ENCODE measurements around the gene PTPRN. TPM values are rescaled to one million over a fixed set of nuclear protein-coding genes. Genes with fewer than 3 reads are reported as not detected.
"Not testable (repeated sequence)": the region's sequence is repeated elsewhere in the genome, so short reads cannot be mapped to it uniquely, and the experiment has no call there.

Gene PTPRN
- total RNA-seq, 1 donor from 2014 or later, result not detected

GRCh38 chr2:219272995-219273394, 36.2 kb downstream of the PTPRN start:
- Histone ChIP-seq H3K9me3 (ENCODE audit: control insufficient read depth in 3 of 3, low read length in 3 of 3) (no peaks in the 10 kb centered on the region), H3K27ac (ENCODE audit: low read depth, low read length) (no peak overlapping the region), H3K4me3 (ENCODE audit: low read length in 3 of 3) (no peak overlapping the region), H3K27me3 (ENCODE audit: control insufficient read depth in 3 of 3, insufficient read depth in 3 of 3, low read length in 3 of 3) (no peaks in the 10 kb centered on the region), H3K9ac (ENCODE audit: low read depth in 1 of 3, low read length in 3 of 3) (no peak overlapping the region), H3K4me1 (ENCODE audit: control insufficient read depth in 3 of 3, insufficient read depth in 3 of 3, low read length in 3 of 3) (peaks cover 15 to 30% (median 20%) of the 10 kb centered on the region in 3 donors), H3K36me3 (ENCODE audit: control insufficient read depth in 3 of 3, insufficient read depth in 3 of 3, low read length in 3 of 3) (no peaks in the 10 kb centered on the region)

GRCh38 chr2:219272356-219272755, 36.8 kb downstream of the PTPRN start:
- Histone ChIP-seq H3K9ac (ENCODE audit: low read depth in 1 of 3, low read length in 3 of 3) (no peak overlapping the region), H3K27ac (ENCODE audit: low read depth, low read length) (no peak overlapping the region), H3K9me3 (ENCODE audit: control insufficient read depth in 3 of 3, low read length in 3 of 3) (no peaks in the 10 kb centered on the region), H3K27me3 (ENCODE audit: control insufficient read depth in 3 of 3, insufficient read depth in 3 of 3, low read length in 3 of 3) (no peaks in the 10 kb centered on the region), H3K36me3 (ENCODE audit: control insufficient read depth in 3 of 3, insufficient read depth in 3 of 3, low read length in 3 of 3) (no peaks in the 10 kb centered on the region), H3K4me1 (ENCODE audit: control insufficient read depth in 3 of 3, insufficient read depth in 3 of 3, low read length in 3 of 3) (peaks cover 8 to 23% (median 14%) of the 10 kb centered on the region in 3 donors), H3K4me3 (ENCODE audit: low read length in 3 of 3) (no peak overlapping the region)

GRCh38 chr2:219271021-219271420, 38.2 kb downstream of the PTPRN start:
- Histone ChIP-seq H3K9me3 (ENCODE audit: control insufficient read depth in 3 of 3, low read length in 3 of 3) (no peaks in the 10 kb centered on the region), H3K27ac (ENCODE audit: low read depth, low read length) (no peak overlapping the region), H3K36me3 (ENCODE audit: control insufficient read depth in 3 of 3, insufficient read depth in 3 of 3, low read length in 3 of 3) (no peaks in the 10 kb centered on the region), H3K4me1 (ENCODE audit: control insufficient read depth in 3 of 3, insufficient read depth in 3 of 3, low read length in 3 of 3) (peaks cover 8 to 23% (median 13%) of the 10 kb centered on the region in 3 donors), H3K27me3 (ENCODE audit: control insufficient read depth in 3 of 3, insufficient read depth in 3 of 3, low read length in 3 of 3) (no peaks in the 10 kb centered on the region), H3K4me3 (ENCODE audit: low read length in 3 of 3) (no peak overlapping the region), H3K9ac (ENCODE audit: low read depth in 1 of 3, low read length in 3 of 3) (no peak overlapping the region)

GRCh38 chr2:219270055-219270372, 39.2 kb downstream of the PTPRN start:
- Histone ChIP-seq H3K4me1 (ENCODE audit: control insufficient read depth in 3 of 3, insufficient read depth in 3 of 3, low read length in 3 of 3) (peaks cover 8 to 18% (median 13%) of the 10 kb centered on the region in 3 donors), H3K4me3 (ENCODE audit: low read length in 3 of 3) (no peak overlapping the region), H3K36me3 (ENCODE audit: control insufficient read depth in 3 of 3, insufficient read depth in 3 of 3, low read length in 3 of 3) (no peaks in the 10 kb centered on the region), H3K27me3 (ENCODE audit: control insufficient read depth in 3 of 3, insufficient read depth in 3 of 3, low read length in 3 of 3) (no peaks in the 10 kb centered on the region), H3K9ac (ENCODE audit: low read depth in 1 of 3, low read length in 3 of 3) (no peak overlapping the region), H3K27ac (ENCODE audit: low read depth, low read length) (no peak overlapping the region), H3K9me3 (ENCODE audit: control insufficient read depth in 3 of 3, low read length in 3 of 3) (no peaks in the 10 kb centered on the region)

GRCh38 chr2:219269362-219270054, 39.7 kb downstream of the PTPRN start:
- Histone ChIP-seq H3K9ac (ENCODE audit: low read depth in 1 of 3, low read length in 3 of 3) (no peak overlapping the region), H3K9me3 (ENCODE audit: control insufficient read depth in 3 of 3, low read length in 3 of 3) (no peaks in the 10 kb centered on the region), H3K27ac (ENCODE audit: low read depth, low read length) (no peak overlapping the region), H3K27me3 (ENCODE audit: control insufficient read depth in 3 of 3, insufficient read depth in 3 of 3, low read length in 3 of 3) (no peaks in the 10 kb centered on the region), H3K36me3 (ENCODE audit: control insufficient read depth in 3 of 3, insufficient read depth in 3 of 3, low read length in 3 of 3) (no peaks in the 10 kb centered on the region), H3K4me3 (ENCODE audit: low read length in 3 of 3) (no peak overlapping the region), H3K4me1 (ENCODE audit: control insufficient read depth in 3 of 3, insufficient read depth in 3 of 3, low read length in 3 of 3) (peaks cover 5 to 15% (median 11%) of the 10 kb centered on the region in 3 donors)

- H3K4me1 ChIP-seq (ENCODE audit: control insufficient read depth in 3 of 3, insufficient read depth in 3 of 3, low read length in 3 of 3), result peaks cover 0 to 5% (median 2%) of the 10 kb centered on the region in 3 donors
- no peak overlapping the region for H3K27ac ChIP-seq (ENCODE audit: low read depth, low read length)
- no peak overlapping the region for H3K9ac ChIP-seq (ENCODE audit: low read depth in 1 of 3, low read length in 3 of 3)
- H3K4me3 ChIP-seq (ENCODE audit: low read length in 3 of 3), result no peak overlapping the region
- no peaks in the 10 kb centered on the region for H3K9me3 ChIP-seq (ENCODE audit: control insufficient read depth in 3 of 3, low read length in 3 of 3)
- no peaks in the 10 kb centered on the region for H3K36me3 ChIP-seq (ENCODE audit: control insufficient read depth in 3 of 3, insufficient read depth in 3 of 3, low read length in 3 of 3)
- H3K27me3 ChIP-seq (ENCODE audit: control insufficient read depth in 3 of 3, insufficient read depth in 3 of 3, low read length in 3 of 3), result no peaks in the 10 kb centered on the region
Observed at GRCh38 chr2:219268294-219268693, 40.9 kb downstream of the PTPRN start.

GRCh38 chr2:219266886-219267285, 42.3 kb downstream of the PTPRN start:
- Histone ChIP-seq H3K36me3 (ENCODE audit: control insufficient read depth in 3 of 3, insufficient read depth in 3 of 3, low read length in 3 of 3) (no peaks in the 10 kb centered on the region), H3K4me3 (ENCODE audit: low read length in 3 of 3) (no peak overlapping the region), H3K4me1 (ENCODE audit: control insufficient read depth in 3 of 3, insufficient read depth in 3 of 3, low read length in 3 of 3) (peaks cover 0 to 5% (median 2%) of the 10 kb centered on the region in 3 donors), H3K27ac (ENCODE audit: low read depth, low read length) (no peak overlapping the region), H3K27me3 (ENCODE audit: control insufficient read depth in 3 of 3, insufficient read depth in 3 of 3, low read length in 3 of 3) (no peaks in the 10 kb centered on the region), H3K9ac (ENCODE audit: low read depth in 1 of 3, low read length in 3 of 3) (no peak overlapping the region), H3K9me3 (ENCODE audit: control insufficient read depth in 3 of 3, low read length in 3 of 3) (no peaks in the 10 kb centered on the region)

- Histone ChIP-seq H3K27me3 (ENCODE audit: control insufficient read depth in 3 of 3, insufficient read depth in 3 of 3, low read length in 3 of 3) (peaks cover 0 to 4% (median 2%) of the 10 kb centered on the region in 3 donors), H3K27ac (ENCODE audit: low read depth, low read length) (no peak overlapping the region), H3K9ac (ENCODE audit: low read depth in 1 of 3, low read length in 3 of 3) (no peak overlapping the region), H3K4me3 (ENCODE audit: low read length in 3 of 3) (no peak overlapping the region), H3K4me1 (ENCODE audit: control insufficient read depth in 3 of 3, insufficient read depth in 3 of 3, low read length in 3 of 3) (peaks cover 0 to 5% (median 2%) of the 10 kb centered on the region in 3 donors), H3K9me3 (ENCODE audit: control insufficient read depth in 3 of 3, low read length in 3 of 3) (no peaks in the 10 kb centered on the region), H3K36me3 (ENCODE audit: control insufficient read depth in 3 of 3, insufficient read depth in 3 of 3, low read length in 3 of 3) (no peaks in the 10 kb centered on the region)
Observed at GRCh38 chr2:219266232-219266631, 43.0 kb downstream of the PTPRN start.

- peaks cover 0 to 6% (median 6%) of the 10 kb centered on the region in 3 donors for H3K27me3 ChIP-seq (ENCODE audit: control insufficient read depth in 3 of 3, insufficient read depth in 3 of 3, low read length in 3 of 3)
Observed at GRCh38 chr2:219261024-219261855, 48.0 kb downstream of the PTPRN start.

GRCh38 chr2:219258942-219259341, 50.3 kb downstream of the PTPRN start:
- H3K27ac ChIP-seq (ENCODE audit: low read depth, low read length); H3K9me3 ChIP-seq (ENCODE audit: control insufficient read depth in 3 of 3, low read length in 3 of 3); H3K36me3 ChIP-seq (ENCODE audit: control insufficient read depth in 3 of 3, insufficient read depth in 3 of 3, low read length in 3 of 3); H3K4me3 ChIP-seq (ENCODE audit: low read length in 3 of 3); H3K9ac ChIP-seq (ENCODE audit: low read depth in 1 of 3, low read length in 3 of 3): not testable (repeated sequence)
- H3K27me3 ChIP-seq (ENCODE audit: control insufficient read depth in 3 of 3, insufficient read depth in 3 of 3, low read length in 3 of 3), result peaks cover 4 to 10% (median 6%) of the 10 kb centered on the region in 3 donors
- peaks cover 7 to 11% (median 9%) of the 10 kb centered on the region in 3 donors for H3K4me1 ChIP-seq (ENCODE audit: control insufficient read depth in 3 of 3, insufficient read depth in 3 of 3, low read length in 3 of 3)

More at GRCh38 chr2:219261024-219261855, 48.0 kb downstream of the PTPRN start:
- Histone ChIP-seq H3K9ac (ENCODE audit: low read depth in 1 of 3, low read length in 3 of 3) (no peak overlapping the region), H3K9me3 (ENCODE audit: control insufficient read depth in 3 of 3, low read length in 3 of 3) (no peaks in the 10 kb centered on the region), H3K27ac (ENCODE audit: low read depth, low read length) (no peak overlapping the region), H3K36me3 (ENCODE audit: control insufficient read depth in 3 of 3, insufficient read depth in 3 of 3, low read length in 3 of 3) (no peaks in the 10 kb centered on the region), H3K4me1 (ENCODE audit: control insufficient read depth in 3 of 3, insufficient read depth in 3 of 3, low read length in 3 of 3) (no peaks in the 10 kb centered on the region), H3K4me3 (ENCODE audit: low read length in 3 of 3) (no peak overlapping the region)

Data from skeletal muscle tissue (tissue), 4 donors.